ENCODE data around the gene TRIM61. TPM values are rescaled to one million over a fixed set of nuclear protein-coding genes. Genes with fewer than 3 reads are reported as not detected.
"Not testable (repeated sequence)": the region's sequence is repeated elsewhere in the genome, so short reads cannot be mapped to it uniquely, and the experiment has no call there.

The TRIM61 gene
- total RNA-seq, 2 experiments from 2014 or later = 1.1 to 1.2 TPM

- TF ChIP-seq CTCF (IDR thresholded peaks at IDR 0.05) = no peak
- ChIA-PET CTCF (no interaction called here), POLR2A (no interaction called here)
- Mint-ChIP-seq H3K4me3 (no peak overlapping the region), H3K27me3 (peaks cover 15% of the 10 kb centered on the region), H3K9me3 (no peaks in the 10 kb centered on the region), H3K4me1 (ENCODE audit: low read depth) (no peaks in the 10 kb centered on the region), H3K36me3 (ENCODE audit: low read depth) (no peaks in the 10 kb centered on the region), H3K27ac (no peak overlapping the region)
- ATAC-seq = no peak
- DNase-seq = peak; percentile 3
- intact Hi-C loops (cut with micrococcal nuclease) = no loop called here
These were observed 42.1 kb downstream of the TRIM61 start for GRCh38 chr4:164935363-164935762.

- POLR2A ChIA-PET = no interaction called here
- Mint-ChIP-seq H3K27ac (no peak overlapping the region), H3K4me3 (no peak overlapping the region), H3K4me1 (ENCODE audit: low read depth) (no peaks in the 10 kb centered on the region), H3K9me3 (no peaks in the 10 kb centered on the region), H3K27me3 (peaks cover 7% of the 10 kb centered on the region), H3K36me3 (ENCODE audit: low read depth) (no peaks in the 10 kb centered on the region)
- CTCF ChIA-PET = interaction anchor here (0.6 kb wide), 1 partner anchor 15 kb away, joined by 3 read pairs; no protein-coding TSS in a partner anchor
- DNase-seq = no peak
- intact Hi-C loops (cut with micrococcal nuclease) = no loop called here
- no peak for ATAC-seq
- no peak for TF ChIP-seq CTCF (IDR thresholded peaks at IDR 0.05)
These were observed 44.2 kb downstream of the TRIM61 start for GRCh38 chr4:164933244-164933643.

GRCh38 chr4:164931551-164932324 is 45.7 kb downstream of the TRIM61 start:
- Mint-ChIP-seq H3K27ac (no peak overlapping the region), H3K36me3 (ENCODE audit: low read depth) (no peaks in the 10 kb centered on the region), H3K4me3 (no peak overlapping the region), H3K4me1 (ENCODE audit: low read depth) (no peaks in the 10 kb centered on the region), H3K27me3 (peaks cover 3% of the 10 kb centered on the region), H3K9me3 (no peaks in the 10 kb centered on the region)
- ChIA-PET CTCF (no interaction called here), POLR2A (no interaction called here)
- ATAC-seq = no peak
- intact Hi-C loops (cut with micrococcal nuclease) = no loop called here
- no peak for DNase-seq
- no peak for TF ChIP-seq CTCF (IDR thresholded peaks at IDR 0.05)

- intact Hi-C loops (cut with micrococcal nuclease) = no loop called here
- ChIA-PET POLR2A (no interaction called here), CTCF (interaction anchor here (1.0 kb wide), 1 partner anchor 8 kb away, joined by 3 read pairs; no protein-coding TSS in a partner anchor)
- no peaks in the 10 kb centered on the region for H3K9me3 Mint-ChIP-seq
- H3K36me3 Mint-ChIP-seq (ENCODE audit: low read depth) = no peaks in the 10 kb centered on the region
- no peak for TF ChIP-seq CTCF (IDR thresholded peaks at IDR 0.05)
- H3K27me3 Mint-ChIP-seq = no peaks in the 10 kb centered on the region
- H3K27ac Mint-ChIP-seq = no peak overlapping the region
- H3K4me3 Mint-ChIP-seq = no peak overlapping the region
- H3K4me1 Mint-ChIP-seq (ENCODE audit: low read depth) = no peaks in the 10 kb centered on the region
- no peak for DNase-seq
- ATAC-seq = no peak
These were observed 46.8 kb downstream of the TRIM61 start for GRCh38 chr4:164930647-164931046.

GRCh38 chr4:164927101-164927500 is 50.4 kb downstream of the TRIM61 start:
- H3K27ac Mint-ChIP-seq; H3K4me1 Mint-ChIP-seq (ENCODE audit: low read depth); CTCF ChIA-PET; ATAC-seq; intact Hi-C loops (cut with micrococcal nuclease); POLR2A ChIA-PET; DNase-seq; H3K27me3 Mint-ChIP-seq; H3K9me3 Mint-ChIP-seq; H3K4me3 Mint-ChIP-seq; H3K36me3 Mint-ChIP-seq (ENCODE audit: low read depth): not testable (repeated sequence)

All from activated CD8-positive, alpha-beta T cell treated with anti-CD3 and anti-CD28 coated beads for 36 hours (primary cell).